EH (cell line): ENCODE results near the gene ARPC2.

Source experiments
- DNase-seq: peaks from one replicate; pipeline ENCODE4 v3.0.0-alpha.2; 2015; ENCODE audit warnings: low read depth

Gene ARPC2

DNA sequence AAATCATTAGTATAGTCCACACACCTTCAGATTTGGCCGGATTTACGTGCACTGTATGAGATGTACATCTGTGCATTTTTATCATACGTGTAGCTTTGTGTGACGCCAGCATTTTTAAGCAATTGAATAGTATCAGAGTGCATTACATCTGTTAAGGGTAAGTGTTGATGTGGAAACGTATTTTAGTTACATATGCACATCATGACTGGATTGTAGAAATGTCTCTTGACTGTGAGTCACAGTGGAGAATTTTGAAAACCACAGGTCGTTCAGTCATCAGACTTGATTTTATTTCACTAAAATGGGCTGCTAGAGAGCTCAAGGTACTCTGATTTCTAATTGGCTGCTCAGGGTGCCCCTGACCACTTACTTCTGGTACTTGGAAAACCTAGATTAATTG lies 38.5 kb downstream of the ARPC2 start:
- DNase-seq, result peak; percentile 52

DNA sequence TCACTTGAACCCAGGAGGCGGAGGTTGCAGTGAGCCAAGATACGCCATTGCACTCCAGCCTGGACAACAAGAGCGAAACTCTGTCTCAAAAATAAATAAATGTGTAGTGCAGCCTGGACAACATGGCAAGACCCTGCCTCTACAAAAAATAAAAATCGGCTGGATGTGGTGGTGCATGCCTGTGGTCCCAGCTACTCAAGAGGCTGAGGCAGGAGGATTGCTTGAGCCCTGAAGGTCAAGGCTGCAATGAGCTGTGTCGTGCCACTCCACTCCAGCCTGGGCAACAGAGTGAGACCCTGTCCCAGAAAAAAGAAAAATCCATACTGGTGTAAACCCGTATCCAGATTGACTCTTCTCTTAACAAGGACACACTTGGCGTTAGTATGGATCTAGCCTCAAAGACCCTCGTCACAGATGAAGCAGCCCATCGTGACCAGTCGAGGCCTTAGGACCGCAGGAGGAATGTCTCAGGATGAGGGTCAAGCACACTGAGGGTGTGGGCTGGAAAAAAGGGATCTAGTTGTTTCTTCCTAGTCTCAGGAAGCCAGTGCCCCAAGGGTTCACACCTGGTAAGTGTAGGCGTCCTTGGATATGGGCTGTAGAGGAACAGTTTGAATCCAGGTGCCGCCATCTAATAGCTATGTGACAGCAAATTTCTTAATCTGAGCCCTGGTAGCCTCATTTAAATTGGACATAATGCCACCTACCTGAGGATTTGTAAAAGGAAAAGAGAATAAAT lies 39.8 kb downstream of the ARPC2 start:
- no peak for DNase-seq

DNA sequence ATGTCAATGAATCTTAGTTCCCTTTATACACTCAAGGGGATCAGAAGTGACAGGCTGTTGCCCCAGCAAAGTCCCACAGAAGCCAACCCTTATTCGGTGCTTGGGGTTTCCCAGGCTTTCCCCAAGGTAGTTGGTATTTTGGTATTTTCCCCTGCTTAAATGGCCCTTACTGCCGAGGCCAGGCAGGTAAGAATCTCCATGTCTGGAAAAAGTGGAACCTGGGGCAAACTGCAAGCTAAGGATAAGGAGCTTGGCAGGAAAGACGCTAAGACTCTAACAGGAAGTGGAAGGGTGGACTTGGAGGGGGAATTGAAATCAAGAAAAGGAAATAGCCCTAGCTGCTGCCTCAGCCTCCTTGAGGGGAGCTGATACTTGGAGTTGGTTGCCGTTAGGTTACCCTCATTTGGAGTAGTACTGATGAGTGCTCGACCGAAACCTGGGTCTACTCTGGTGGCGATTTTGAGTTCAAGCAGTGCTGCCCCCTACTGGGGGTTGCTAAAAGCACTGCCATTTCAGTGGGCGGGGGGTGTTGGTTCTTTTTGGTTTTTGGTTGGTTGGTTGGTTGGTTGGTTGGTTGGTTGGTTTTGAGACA lies 40.5 kb downstream of the ARPC2 start:
- peak; percentile 32 for DNase-seq

DNA sequence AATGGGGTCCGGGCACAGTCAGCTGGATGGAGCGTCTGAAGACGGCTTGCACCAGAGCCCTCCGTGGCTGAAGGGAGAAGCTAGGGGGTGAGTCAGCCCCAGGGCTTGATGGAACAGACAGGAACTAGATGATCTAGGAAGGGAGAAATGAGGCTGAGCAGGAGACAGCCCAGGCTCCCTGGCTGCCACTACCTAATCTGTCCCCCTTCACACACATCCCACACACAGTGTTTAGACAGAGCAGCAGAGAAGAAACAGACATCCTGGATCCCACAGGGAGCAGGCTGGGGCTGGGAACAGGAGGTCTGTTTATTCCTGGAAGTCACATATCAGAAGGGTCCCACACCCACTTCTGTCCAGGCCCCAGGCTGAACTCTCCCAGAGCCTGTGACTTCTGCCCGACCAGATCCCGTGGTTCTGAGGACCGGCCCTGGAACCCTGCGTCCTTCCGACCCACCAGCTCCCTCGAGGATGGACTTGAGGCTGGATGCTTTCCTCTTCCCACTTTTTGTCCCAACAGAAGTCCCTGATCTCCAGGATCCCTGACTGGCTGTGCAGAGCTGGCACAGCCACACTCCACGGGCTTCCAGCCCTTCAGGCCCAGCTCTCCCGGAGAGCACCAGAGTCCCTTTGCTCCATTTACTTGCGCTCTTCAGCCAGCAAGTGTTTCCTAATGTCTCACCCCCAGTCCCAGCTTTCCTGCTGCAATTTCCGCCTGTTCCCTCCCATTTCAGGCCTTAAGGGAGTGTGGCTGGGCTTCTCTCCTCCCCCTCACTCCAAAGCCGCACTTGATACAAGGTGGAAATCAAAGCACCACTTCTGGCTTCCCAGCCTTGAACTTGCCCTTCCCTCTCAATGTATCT lies 42.3 kb downstream of the ARPC2 start:
- peak; percentile 82 for DNase-seq

DNA sequence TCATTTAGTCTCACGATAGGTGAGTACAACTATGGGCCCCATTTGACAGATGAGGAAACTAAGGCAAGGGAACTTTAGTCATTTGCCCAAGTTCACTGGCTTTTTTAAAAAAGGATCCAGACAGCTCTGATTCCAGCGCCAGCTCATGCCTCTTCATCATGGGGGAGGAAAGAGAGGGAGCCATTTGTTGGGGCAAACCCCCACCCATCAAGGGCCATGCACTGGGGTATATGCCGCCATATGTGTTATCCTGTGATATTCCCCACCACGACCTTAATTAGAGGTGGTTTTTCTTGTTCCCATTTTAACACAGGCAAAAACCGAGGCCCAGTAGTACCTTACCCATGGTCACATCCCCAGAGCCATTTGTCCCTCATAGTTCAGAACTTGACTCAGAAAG lies 43.2 kb downstream of the ARPC2 start:
- no peak for DNase-seq

DNA sequence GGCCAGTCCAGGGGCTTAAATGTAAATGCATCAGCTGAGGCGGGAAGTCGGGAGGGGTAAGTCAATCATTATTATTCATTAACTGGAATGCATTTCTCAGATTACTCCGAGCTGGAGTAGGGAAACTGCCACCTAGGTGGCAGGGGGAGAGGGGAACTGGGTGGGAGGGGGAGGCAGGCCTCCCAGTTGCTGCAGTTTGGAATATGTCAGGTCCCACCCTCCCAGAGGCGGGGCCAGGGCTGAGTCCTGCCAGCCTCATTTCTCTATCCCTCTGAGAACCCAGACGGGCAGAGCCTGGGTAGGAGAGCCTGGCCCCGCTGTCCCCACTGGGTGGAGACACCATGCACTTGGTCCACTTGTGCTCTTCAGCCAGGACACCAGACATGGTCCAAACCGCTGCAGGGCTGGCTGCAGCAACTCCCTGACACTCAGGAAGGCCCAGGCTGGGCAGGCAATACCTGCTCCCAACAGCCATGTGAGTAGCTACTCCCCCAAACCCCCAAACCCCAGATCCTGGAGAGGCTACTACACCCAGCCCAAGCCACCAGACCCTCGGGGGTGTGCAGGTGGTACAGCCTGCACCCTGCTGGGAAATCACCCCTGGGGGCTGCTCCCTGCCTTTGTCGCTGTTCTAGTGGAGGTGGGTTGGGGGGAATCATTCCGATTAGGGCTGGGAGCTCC lies 43.9 kb downstream of the ARPC2 start, which contains the start of gene GPBAR1:
Gene GPBAR1, plus strand, starts transcription at position 274 of the 681 bp plus-strand sequence. CDS start 1,710 bp downstream, outside the sequence.
- DNase-seq, result peak; percentile 19

DNA sequence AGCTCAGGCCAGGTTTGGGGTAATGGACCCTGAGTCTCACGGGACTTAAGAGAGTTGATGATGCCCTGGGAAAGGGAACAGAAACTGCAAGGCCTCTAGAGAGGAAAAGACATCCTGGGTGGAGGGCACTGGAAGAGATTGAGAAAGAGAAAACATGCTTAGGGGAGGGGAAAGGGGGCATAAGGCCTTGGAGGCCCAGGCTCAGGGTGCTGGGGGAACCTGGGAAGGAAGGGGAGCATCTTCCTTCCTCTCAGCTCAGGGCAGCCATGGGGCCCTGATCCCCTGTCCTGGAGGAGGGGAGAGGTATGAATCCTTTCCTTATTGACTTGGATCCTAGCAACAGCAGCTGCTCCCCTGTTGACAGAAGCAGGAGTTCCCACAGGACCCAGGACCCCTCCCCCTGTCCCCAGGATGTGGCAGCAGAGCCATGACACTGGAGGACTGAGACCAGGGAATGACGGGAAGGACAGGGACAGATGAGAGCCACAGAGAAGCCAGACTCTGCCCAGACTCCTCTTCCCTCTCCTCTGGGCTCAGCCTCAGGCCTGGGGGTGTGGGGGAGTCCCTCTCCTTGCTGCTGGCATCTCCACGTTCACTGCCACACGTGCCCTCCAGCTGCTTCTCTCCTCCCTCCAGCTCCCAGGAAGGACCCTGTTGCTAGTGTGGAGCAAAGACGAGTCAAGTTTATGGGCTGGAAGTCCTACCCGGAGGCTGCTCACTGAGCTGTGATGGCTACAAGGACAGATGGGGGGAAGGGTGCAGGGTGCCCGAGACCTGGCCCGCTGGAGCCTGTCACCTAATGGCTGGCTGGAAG lies 44.6 kb downstream of the ARPC2 start:
- DNase-seq, result no peak

DNA sequence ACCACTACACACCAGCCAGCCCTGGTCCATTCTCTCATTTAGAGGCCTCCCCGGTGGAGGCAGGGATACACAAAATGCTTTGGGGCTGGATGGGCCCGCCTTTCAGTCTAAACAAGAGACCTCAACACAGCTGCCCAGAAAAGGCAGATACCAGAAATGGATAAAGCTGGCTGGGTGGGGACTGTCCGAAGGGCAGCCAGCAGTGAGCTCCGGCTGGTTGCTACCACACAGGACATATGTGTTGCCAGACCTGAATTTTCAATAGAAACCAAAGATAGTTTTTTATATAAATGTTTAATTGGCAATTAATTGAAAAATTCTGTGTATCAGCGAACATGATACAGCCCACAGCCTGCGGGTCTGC lies 45.2 kb downstream of the ARPC2 start:
- DNase-seq, result no peak

DNA sequence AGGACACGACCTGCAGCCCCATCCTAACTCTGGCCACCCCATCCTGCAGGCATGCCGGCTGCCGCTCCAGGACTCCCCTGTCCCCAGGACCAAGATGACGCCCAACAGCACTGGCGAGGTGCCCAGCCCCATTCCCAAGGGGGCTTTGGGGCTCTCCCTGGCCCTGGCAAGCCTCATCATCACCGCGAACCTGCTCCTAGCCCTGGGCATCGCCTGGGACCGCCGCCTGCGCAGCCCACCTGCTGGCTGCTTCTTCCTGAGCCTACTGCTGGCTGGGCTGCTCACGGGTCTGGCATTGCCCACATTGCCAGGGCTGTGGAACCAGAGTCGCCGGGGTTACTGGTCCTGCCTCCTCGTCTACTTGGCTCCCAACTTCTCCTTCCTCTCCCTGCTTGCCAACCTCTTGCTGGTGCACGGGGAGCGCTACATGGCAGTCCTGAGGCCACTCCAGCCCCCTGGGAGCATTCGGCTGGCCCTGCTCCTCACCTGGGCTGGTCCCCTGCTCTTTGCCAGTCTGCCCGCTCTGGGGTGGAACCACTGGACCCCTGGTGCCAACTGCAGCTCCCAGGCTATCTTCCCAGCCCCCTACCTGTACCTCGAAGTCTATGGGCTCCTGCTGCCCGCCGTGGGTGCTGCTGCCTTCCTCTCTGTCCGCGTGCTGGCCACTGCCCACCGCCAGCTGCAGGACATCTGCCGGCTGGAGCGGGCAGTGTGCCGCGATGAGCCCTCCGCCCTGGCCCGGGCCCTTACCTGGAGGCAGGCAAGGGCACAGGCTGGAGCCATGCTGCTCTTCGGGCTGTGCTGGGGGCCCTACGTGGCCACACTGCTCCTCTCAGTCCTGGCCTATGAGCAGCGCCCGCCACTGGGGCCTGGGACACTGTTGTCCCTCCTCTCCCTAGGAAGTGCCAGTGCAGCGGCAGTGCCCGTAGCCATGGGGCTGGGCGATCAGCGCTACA lies 45.9 kb downstream of the ARPC2 start:
- no peak for DNase-seq

DNA sequence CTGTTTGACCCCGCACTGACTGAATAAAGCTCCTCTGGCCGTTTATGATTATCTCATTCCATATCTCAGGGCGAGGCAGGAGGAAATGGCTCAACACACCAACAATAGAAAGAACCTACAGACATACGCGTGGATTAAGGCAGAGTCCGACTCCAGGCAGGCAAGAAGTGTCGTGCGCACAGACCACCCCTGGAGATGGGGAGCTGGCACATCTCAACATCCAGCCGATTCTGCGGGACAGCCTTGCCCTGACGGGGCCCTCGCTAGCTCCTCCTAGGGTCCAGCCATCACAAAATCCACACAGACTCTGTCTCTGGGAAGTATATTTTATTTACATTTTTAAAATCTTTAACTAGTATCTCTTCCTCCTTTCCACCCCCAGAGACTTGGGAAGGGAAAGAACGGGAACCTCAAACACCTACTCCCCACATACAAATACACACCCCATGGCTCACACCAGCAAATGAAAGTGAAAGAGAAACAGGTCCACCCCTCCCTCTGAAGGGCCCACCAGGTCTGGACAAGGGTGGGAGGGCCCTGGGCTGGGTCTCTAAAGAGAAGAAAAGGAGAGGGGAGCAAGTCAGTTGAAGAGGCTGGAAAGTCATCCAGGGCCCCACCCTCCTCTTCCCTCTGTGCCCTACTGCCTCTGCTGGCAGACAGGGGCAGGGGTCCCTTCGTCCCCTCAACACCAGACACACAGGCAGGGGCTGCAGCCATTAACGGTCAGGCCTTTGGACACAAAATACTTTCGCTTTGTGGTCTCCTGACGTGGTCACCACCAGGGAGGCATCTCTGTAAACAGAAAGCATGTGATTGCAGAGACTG lies 47.0 kb downstream of the ARPC2 start:
- DNase-seq, result no peak

DNA sequence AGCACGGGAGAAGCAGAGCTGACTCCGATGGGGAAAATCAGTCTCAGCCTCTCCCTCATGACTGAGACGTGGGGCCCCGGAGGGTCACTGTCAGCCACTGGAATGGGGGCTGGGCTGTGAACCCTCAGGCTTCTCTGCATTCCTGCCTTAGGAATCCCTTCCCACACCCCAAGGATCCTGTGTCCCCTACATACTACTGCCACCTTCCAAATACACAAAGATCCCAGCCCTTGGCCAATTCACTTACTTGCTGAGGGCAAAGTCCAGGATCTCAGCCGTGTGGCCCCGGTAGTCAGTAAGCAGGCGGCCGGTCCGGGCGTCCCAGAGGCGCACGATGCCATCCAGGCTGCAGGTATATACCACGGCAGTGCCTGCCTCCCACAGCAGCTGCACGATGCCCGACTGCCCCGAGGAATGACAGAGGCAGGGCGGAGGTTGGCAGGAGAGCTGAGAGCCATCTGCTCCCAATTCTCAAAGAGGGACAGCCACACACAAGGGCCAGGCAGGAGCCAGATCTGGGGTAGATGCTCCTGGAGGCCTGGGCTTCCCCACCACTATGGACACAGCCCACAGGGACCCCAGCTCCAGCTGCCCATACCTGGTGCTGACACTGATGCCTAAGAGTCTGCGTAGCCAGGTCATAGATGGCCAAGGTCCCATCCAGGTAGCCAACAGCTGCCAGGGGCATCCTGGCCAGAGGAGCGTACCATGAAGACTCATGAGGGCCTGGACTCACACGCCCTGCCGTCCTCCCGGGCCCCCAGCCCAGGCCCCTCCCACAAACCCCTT lies 48.0 kb downstream of the ARPC2 start:
- DNase-seq, result no peak

DNA sequence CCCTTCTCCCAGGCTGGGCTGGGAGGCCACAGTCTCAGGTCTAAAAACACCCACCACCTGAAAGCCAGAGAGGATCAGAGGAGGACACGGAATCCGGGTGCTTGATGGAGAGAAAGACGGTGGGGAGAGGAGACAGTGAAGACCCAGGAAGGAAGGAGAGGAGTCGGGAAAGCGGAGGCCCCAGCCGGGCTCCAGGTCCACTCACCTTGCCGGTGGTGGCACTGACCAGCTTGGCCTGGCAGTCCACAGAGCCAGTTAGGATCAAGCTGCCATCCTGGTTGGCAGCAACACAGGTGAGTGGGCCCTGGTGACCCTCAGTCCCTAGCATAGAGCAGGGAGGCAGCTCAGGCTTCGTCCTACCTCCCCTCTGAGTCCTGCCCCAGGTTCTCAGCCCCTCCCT lies 48.6 kb downstream of the ARPC2 start:
- no peak for DNase-seq

DNA sequence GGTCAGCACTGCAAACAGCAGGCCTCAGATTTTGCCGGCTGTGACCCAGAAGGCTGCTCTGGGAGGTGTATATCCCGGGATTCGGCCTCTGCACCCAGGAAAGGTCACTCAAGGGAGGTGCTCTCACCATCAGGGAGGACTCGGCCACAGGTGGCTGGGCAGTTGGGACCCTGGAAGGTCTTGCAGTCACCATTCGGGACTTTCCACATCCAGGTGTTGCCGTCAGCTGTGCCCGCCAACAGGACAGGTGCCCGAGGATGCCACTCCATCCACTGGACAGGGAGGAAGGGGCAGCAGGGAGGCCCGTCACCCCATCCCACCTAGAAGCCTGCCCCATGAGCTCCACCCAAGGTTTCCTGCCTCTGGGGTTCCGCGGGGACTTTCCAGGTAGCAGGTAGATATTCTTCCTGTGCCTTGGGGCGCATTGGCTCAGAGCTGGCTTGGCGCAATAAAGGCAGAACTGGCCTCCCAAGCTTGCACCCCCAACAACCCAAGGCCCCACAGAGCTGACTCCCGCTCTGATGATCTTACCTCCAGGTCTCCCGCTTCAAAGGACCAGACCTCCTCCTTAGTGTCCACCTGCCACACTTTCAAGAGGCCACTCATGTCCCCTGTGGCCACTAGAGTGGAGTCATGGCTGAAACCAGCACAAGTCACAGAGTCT lies 49.5 kb downstream of the ARPC2 start:
- DNase-seq, result no peak

DNA sequence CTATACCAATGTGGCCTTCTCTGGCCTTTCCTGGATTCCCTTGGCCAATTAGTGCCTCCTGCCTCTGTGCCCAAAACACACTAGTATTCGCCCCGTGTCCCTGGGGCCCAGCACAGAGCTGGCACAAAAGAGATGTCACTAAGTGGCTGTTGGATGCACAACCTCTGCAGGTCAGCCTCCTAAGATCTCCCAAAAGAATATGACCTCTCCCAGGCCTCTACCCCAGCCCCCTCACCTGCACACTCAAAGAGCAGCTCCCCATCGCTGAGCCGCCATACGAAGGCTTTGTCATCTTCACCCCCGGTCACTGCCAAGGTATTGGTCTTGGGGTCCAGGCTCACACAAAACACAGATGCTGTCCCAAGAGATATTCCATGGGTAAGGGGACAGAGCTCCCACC lies 50.3 kb downstream of the ARPC2 start:
- DNase-seq, result no peak

DNA sequence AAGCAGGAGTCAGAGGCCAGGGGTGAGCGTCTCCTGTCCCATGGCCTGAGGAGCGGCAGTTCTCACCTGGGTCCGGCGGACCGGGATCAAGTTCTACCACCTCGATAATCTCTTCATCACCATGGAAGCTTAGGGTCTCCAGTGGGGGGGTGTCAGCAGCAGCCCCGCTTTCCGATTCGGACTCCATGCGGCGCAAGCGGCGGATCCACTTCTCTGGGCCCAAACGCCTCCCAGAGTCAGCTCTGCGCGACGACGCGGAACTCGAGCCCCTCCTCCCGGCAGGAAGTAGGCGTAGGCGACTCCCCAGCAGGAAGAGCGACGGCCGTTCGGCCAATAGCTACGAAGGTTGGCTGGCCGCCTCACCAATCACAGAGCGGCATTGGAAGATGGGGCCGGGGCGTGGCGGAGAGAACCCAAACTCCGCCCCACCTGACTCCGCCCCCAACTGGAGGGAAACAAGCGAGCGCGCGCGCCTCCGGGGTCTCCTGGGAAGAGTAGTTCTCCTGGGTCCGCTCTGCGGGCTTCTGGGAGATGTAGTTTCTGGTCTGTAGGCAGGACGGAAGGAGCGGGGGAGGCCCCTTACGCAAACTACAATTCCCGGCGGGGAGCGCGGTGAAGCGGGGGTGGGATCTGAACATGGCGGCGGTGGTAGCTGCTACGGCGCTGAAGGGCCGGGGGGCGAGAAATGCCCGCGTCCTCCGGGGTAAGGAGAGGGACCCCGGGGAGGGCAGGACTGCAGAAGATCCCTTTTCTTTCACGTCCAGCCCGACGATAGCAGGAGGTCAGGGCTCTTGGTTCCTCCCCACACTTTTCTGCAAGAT lies 53.1 kb downstream of the ARPC2 start, which contains the start of the genes AAMP and PNKD:
Gene AAMP, minus strand, starts transcription at position 238 of the 821 bp plus-strand sequence. Its CDS starts 51 bp downstream, at position 187.
Gene PNKD, plus strand, starts transcription at position 620 of the 821 bp plus-strand sequence. Its CDS starts 17 bp downstream, at position 637.
- peak; percentile 100 for DNase-seq

DNA sequence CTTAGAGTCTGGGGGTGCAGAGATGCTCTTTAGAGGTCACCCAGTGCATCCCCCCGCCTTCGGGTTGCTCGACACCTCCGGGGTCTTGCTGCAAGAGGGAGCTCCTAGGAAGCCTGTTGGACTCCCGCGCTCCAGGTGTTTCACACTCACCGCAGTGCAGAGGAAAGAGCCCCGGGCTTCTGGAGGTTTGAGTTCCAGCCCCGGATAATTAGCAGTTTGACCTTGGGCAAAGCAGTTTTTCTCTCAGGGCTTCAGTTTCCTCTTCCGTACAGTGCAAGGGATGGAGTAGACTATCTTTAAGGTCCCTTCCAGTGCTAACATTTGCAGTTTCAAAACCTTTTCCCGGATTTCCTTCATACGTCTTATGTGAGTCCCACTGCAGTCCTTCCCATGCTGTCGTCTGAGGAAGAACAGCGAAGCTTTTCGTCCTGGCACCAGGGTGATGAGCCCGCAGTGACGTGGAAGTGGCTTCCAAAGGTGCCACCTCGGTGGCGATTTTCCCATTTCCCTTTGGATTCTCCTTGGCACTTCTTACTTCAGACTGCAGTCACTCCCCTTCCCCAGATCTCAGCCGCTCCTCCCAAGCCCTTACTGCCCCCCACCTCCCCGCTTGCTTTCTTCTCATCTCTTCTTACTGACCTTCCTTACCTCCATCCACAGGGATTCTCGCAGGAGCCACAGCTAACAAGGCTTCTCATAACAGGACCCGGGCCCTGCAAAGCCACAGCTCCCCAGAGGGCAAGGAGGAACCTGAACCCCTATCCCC lies 53.9 kb downstream of the ARPC2 start:
- peak; percentile 41 for DNase-seq
